HepG2 (cell line): ENCODE data around the gene EHD4. TPM values are rescaled to one million over a fixed set of nuclear protein-coding genes. Genes with fewer than 3 reads are reported as not detected.

Source experiments
- ARID2 ChIP-seq: sonication (generic); formaldehyde crosslinking; IDR thresholded peaks from 2 replicates; pipeline ENCODE4 v1.8.1; 2022; ENCODE audit warnings: mild to moderate bottlenecking, missing genetic modification reagents, borderline replicate concordance
- CAMTA2 ChIP-seq: sonication (generic); formaldehyde crosslinking; IDR thresholded peaks from 2 replicates; pipeline ENCODE4 v1.4.0; 2020; ENCODE audit warnings: mild to moderate bottlenecking, missing genetic modification reagents, borderline replicate concordance
- GPN1 ChIP-seq: sonication (generic); formaldehyde crosslinking; IDR thresholded peaks from 2 replicates; pipeline ENCODE4 v1.5.1; 2020; ENCODE audit warnings: missing genetic modification reagents, borderline replicate concordance
- MEF2D ChIP-seq: sonication (generic); formaldehyde crosslinking; IDR thresholded peaks from 2 replicates; pipeline ENCODE4 v1.5.1; 2020; ENCODE audit warnings: mild to moderate bottlenecking, missing genetic modification reagents
- NFE2 ChIP-seq: sonication (generic); formaldehyde crosslinking; IDR thresholded peaks from 2 replicates; pipeline ENCODE4 v1.4.0; 2020; ENCODE audit warnings: missing genetic modification reagents
- NR2F1 ChIP-seq, 2 experiments: fragments of 450-650 bp in 1 of 2; formaldehyde crosslinking in 1 of 2; IDR thresholded peaks; 2 replicates each; pipeline versions ENCODE4 v1.5.0 to v1.6.1; 2016 to 2020; ENCODE audit warnings: mild to moderate bottlenecking in 1 of 2, missing compliant biosample characterization in 1 of 2, missing genetic modification reagents in 1 of 2, moderate library complexity in 1 of 2
- PHB2 ChIP-seq: fragments of 450-650 bp; IDR thresholded peaks from 2 replicates; pipeline ENCODE4 v1.6.1; 2018; ENCODE audit not compliant: partially characterized antibody
- RARA ChIP-seq: IDR thresholded peaks from 2 replicates; pipeline ENCODE4 v1.6.1; 2016; ENCODE audit warnings: missing genetic modification reagents, missing compliant biosample characterization
- UBTF ChIP-seq: sonication (generic); formaldehyde crosslinking; IDR thresholded peaks from 2 replicates; pipeline ENCODE4 v1.4.0; 2020; ENCODE audit warnings: mild to moderate bottlenecking, missing genetic modification reagents
- ZFAT ChIP-seq: sonication (generic); formaldehyde crosslinking; conservative IDR thresholded peaks from 2 replicates; pipeline ENCODE4 v1.8.1; 2023; ENCODE audit warnings: missing genetic modification reagents, inconsistent platforms
- ZNF224 ChIP-seq: sonication (generic); formaldehyde crosslinking; IDR thresholded peaks from 2 replicates; pipeline ENCODE4 v1.5.0; 2020; ENCODE audit warnings: mild to moderate bottlenecking, missing genetic modification reagents
- polyA plus RNA-seq, 8 experiments: library from polyadenylated mRNA; depleted of rRNA in 3 of 8; stranded (reverse) in 7 of 8; unstranded in 1 of 8; fragments of >200 nt; fragmentation: Illumina TruSeq in 4 of 8; extraction: Trizol in 4 of 8; gene quantifications; 2 replicates each; pipeline versions ENCODE4 v1.2.1 to v1.2.3, GENCODE V29; 2011 to 2016; ENCODE audit warnings: low read depth in 4 of 8, missing spikeins in 1 of 8, mixed read lengths in 1 of 8; ENCODE audit not compliant: insufficient read depth in 1 of 8
- total RNA-seq, 5 experiments: library from RNA; depleted of rRNA; stranded (reverse); fragments of >200 nt; fragmentation: Illumina TruSeq; extraction: Trizol; gene quantifications; 2 replicates each; pipeline ENCODE4 v1.2.3, GENCODE V29; 2016; ENCODE audit warnings: low read depth in 1 of 5
- TF ChIP-seq, protein P1 (sequence below): sonication (generic); formaldehyde crosslinking; IDR thresholded peaks from 2 replicates; pipeline ENCODE4 v1.5.1; 2020; ENCODE audit warnings: missing genetic modification reagents, mild to moderate bottlenecking, borderline replicate concordance

Gene EHD4
- total and polyA plus RNA-seq, 2 of the 13 experiments (the other 11 are each of a cell fraction or from before 2014, with no cell fraction given): 3.1 to 4.8 TPM

DNA sequence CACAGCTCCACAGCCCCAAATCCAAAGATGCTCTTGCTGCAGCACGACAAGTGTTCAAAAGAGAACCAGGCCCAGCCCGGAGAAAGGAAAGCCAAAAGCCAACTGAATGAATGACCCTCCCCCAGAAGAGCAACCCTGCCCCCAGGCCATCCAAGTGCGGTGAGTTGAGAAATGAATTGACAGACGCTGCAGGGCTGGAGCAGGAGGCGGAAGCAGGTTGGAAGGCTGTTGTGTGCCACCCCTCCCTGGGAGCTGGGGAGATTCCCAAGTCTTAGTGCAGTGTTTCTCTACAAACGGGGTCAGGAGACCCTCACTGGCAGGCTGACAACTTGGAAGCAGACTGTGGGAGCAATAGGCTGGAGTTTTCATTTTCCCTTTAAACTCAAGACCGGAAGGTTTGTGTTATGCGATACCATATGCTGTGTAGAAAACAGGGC is 75.0 kb downstream of the EHD4 start (continued):
- no peak for TF ChIP-seq ZNF224 (CRISPR knock-in tag)
- TF ChIP-seq CAMTA2 (CRISPR knock-in tag): no peak
- TF ChIP-seq, protein P1, sequence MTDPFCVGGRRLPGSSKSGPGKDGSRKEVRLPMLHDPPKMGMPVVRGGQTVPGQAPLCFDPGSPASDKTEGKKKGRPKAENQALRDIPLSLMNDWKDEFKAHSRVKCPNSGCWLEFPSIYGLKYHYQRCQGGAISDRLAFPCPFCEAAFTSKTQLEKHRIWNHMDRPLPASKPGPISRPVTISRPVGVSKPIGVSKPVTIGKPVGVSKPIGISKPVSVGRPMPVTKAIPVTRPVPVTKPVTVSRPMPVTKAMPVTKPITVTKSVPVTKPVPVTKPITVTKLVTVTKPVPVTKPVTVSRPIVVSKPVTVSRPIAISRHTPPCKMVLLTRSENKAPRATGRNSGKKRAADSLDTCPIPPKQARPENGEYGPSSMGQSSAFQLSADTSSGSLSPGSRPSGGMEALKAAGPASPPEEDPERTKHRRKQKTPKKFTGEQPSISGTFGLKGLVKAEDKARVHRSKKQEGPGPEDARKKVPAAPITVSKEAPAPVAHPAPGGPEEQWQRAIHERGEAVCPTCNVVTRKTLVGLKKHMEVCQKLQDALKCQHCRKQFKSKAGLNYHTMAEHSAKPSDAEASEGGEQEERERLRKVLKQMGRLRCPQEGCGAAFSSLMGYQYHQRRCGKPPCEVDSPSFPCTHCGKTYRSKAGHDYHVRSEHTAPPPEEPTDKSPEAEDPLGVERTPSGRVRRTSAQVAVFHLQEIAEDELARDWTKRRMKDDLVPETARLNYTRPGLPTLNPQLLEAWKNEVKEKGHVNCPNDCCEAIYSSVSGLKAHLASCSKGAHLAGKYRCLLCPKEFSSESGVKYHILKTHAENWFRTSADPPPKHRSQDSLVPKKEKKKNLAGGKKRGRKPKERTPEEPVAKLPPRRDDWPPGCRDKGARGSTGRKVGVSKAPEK (CRISPR knock-in tag): no peak
- no peak for TF ChIP-seq MEF2D
- TF ChIP-seq NR2F1 (CRISPR knock-in tag; IDR thresholded peaks at IDR 0.05): no peak
- TF ChIP-seq UBTF: no peak
- TF ChIP-seq GPN1: no peak
- TF ChIP-seq NFE2 (CRISPR knock-in tag): no peak
- no peak for TF ChIP-seq RARA (CRISPR knock-in tag)
- no peak for TF ChIP-seq ZFAT (CRISPR knock-in tag)
- no peak for TF ChIP-seq ARID2 (CRISPR knock-in tag)
- no peak for TF ChIP-seq PHB2
